Sigmoid colon (tissue), 7 donors: ENCODE results near the gene SGPP2. TPM values are rescaled to one million over a fixed set of nuclear protein-coding genes. Genes with fewer than 3 reads are reported as not detected.

Experiments used
- DNase-seq: peaks from one replicate; pipeline ENCODE4 v3.0.0-alpha.2; 2019
- H3K27ac ChIP-seq, 4 donors: fragments of 200-600 bp; sonication (generic); one replicate each; pipeline ENCODE4 v1.5.1; 2016 to 2019; ENCODE audit warnings: mild to moderate bottlenecking in 1 of 4
- H3K27me3 ChIP-seq, 3 donors: fragments of 200-600 bp; sonication (generic); one replicate each; pipeline ENCODE4 v1.5.1; 2019; ENCODE audit warnings: mild to moderate bottlenecking in 1 of 3
- H3K36me3 ChIP-seq, 4 donors: fragments of 200-600 bp; sonication (generic); one replicate each; pipeline ENCODE4 v1.5.1; 2016 to 2019
- H3K4me1 ChIP-seq, 4 donors: fragments of 200-600 bp; sonication (generic); one replicate each; pipeline ENCODE4 v1.5.1; 2017 to 2019
- H3K4me3 ChIP-seq, 4 donors: fragments of 200-600 bp; sonication (generic); one replicate each; pipeline ENCODE4 v1.5.1; 2017 to 2019; ENCODE audit warnings: mild to moderate bottlenecking in 2 of 4, moderate library complexity in 1 of 4
- H3K9me3 ChIP-seq, 4 donors: fragments of 200-600 bp in 3 of 4; sonication (generic) in 3 of 4; one replicate each; pipeline versions ENCODE4 v1.5.1 to v1.6.1; 2013 to 2019
- EP300 ChIP-seq, 4 donors: sonication (generic); formaldehyde crosslinking; IDR thresholded peaks; one replicate each; pipeline ENCODE4 v1.6.1; 2017; ENCODE audit warnings: antibody characterized with exemption in 4 of 4
- POLR2A ChIP-seq, 2 donors: fragments of 450-650 bp; IDR thresholded peaks; one replicate each; pipeline ENCODE4 v1.6.1; 2016; ENCODE audit warnings: antibody characterized with exemption in 2 of 2, mild to moderate bottlenecking in 2 of 2, moderate library complexity in 2 of 2
- POLR2AphosphoS5 ChIP-seq, 4 donors: sonication (generic); formaldehyde crosslinking; IDR thresholded peaks; one replicate each; pipeline ENCODE4 v1.6.1; 2017; ENCODE audit warnings: antibody characterized with exemption in 4 of 4
- WGBS, 2 donors: extraction: QIAGEN DNeasy Blood & Tissue Kit; methylation state at CpG; one replicate each; pipeline ENCODE4 v1.1.7; 2013; 5-methylcytosine and 5-hydroxymethylcytosine counted together
- intact Hi-C: fragments of 100-400 bp; cut with DNase I; formaldehyde crosslinking; loops from one replicate; pipeline ENCODE4 v1.15.1; 2023
- polyA plus RNA-seq, 3 donors: library from polyadenylated mRNA; stranded (reverse); fragments of 200-250 nt; gene quantifications; one replicate each; pipeline ENCODE4 v1.2.3, GENCODE V29; 2013
- total RNA-seq, 4 donors: library from RNA; depleted of rRNA; stranded (reverse); fragments of >200 nt; gene quantifications; one replicate each; pipeline ENCODE4 v1.1.0, GENCODE V29; 2016
- TF ChIP-seq, protein P1 (sequence below), 4 experiments: fragments of 450-650 bp in 3 of 4; fragments of 200-600 bp in 1 of 4; IDR thresholded peaks; one replicate each; pipeline ENCODE4 v1.5.1; 2016 to 2019; ENCODE audit warnings: antibody characterized with exemption in 4 of 4, mild to moderate bottlenecking in 3 of 4, moderate library complexity in 2 of 4
- donor health status: healthy with polysubstance abuse.
- donor health status: Bipolar disorder and iron deficiency.
- donor health status: healthy.

SGPP2 gene
- total and polyA plus RNA-seq, 7 donors = 0.49 to 25.1 (median 1.1) TPM

DNA sequence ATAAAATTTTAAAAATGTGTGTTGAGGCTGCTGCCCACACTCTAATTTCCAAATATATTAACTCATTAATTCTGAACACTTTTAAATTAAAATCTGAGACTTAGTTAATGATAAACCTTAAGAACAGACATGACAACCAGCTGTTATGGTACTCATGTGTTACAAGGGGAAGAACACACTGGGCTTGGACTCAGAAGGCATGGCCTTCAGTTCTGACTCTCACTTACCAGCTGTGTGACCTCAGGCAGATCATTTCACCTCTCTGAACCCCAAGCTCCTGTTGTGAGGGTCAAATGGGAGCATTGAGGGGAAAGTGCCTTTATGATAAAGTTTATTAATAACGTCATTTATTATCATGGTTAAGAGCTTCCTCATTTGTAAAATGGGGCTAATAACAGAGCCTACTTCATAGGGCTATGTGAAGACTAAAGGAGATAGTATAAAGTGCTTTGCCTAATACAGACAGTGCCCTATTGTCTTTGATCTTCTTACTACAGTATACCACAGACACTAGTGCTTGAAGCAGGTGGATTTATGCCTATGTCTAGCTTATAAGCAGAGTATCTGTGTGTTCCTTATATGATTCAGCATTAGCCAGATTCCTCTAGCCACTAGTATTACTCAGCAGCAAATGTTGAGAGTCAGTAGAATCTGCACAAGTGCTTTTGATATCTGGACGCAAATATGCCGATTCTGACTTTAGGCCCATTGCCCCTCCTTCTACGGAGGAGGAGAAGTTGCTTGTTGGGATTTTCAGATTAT, 99.6 kb downstream of the SGPP2 start:
- WGBS, 2 donors = 93% methylated on average over 4 of the region's 4 CpGs
- Histone ChIP-seq H3K27ac (no peak overlapping the region), H3K36me3 (no peaks in the 10 kb centered on the region), H3K4me3 (no peak overlapping the region), H3K9me3 (no peaks in the 10 kb centered on the region), H3K27me3 (no peaks in the 10 kb centered on the region), H3K4me1 (peaks cover 0 to 2% (median under 1%) of the 10 kb centered on the region in 4 donors)
- no peak for DNase-seq
- TF ChIP-seq, protein P1, sequence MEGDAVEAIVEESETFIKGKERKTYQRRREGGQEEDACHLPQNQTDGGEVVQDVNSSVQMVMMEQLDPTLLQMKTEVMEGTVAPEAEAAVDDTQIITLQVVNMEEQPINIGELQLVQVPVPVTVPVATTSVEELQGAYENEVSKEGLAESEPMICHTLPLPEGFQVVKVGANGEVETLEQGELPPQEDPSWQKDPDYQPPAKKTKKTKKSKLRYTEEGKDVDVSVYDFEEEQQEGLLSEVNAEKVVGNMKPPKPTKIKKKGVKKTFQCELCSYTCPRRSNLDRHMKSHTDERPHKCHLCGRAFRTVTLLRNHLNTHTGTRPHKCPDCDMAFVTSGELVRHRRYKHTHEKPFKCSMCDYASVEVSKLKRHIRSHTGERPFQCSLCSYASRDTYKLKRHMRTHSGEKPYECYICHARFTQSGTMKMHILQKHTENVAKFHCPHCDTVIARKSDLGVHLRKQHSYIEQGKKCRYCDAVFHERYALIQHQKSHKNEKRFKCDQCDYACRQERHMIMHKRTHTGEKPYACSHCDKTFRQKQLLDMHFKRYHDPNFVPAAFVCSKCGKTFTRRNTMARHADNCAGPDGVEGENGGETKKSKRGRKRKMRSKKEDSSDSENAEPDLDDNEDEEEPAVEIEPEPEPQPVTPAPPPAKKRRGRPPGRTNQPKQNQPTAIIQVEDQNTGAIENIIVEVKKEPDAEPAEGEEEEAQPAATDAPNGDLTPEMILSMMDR (IDR thresholded peaks at IDR 0.05) = no peak
- TF ChIP-seq POLR2AphosphoS5 (IDR thresholded peaks at IDR 0.05) (no peak), POLR2A (IDR thresholded peaks at IDR 0.05) (no peak), EP300 (IDR thresholded peaks at IDR 0.05) (no peak)
- intact Hi-C loops = no loop called here

DNA sequence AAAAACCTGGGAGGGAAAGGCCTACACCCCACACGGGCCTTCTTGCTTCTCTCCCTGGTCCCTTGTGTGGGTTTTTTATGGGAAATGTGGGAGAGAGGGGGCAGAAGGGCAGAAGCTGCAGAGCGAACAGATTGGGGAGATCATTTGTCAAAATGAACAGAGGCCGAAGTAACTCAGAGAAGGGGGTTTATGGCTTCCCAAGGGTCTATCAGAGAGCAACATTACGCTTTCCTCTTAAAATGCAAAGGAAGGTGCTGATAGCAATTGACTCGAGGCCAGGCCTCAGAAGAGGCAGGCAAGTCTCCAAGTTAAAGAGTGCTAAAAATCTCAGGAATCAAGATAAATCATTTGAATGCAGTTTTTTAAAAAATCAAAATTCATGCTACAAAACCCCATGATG, 101.5 kb downstream of the SGPP2 start:
- Histone ChIP-seq H3K9me3 (no peaks in the 10 kb centered on the region), H3K36me3 (no peaks in the 10 kb centered on the region), H3K4me1 (no peaks in the 10 kb centered on the region), H3K27me3 (no peaks in the 10 kb centered on the region), H3K4me3 (no peak overlapping the region), H3K27ac (no peak overlapping the region)
- WGBS, 2 donors = 84 to 91% methylated on average over 5 of the region's 5 CpGs
- TF ChIP-seq EP300 (IDR thresholded peaks at IDR 0.05) = no peak
- TF ChIP-seq, protein P1 (IDR thresholded peaks at IDR 0.05) = no peak
- no peak for TF ChIP-seq POLR2A (IDR thresholded peaks at IDR 0.05)
- no peak for TF ChIP-seq POLR2AphosphoS5 (IDR thresholded peaks at IDR 0.05)
- no peak for DNase-seq
- intact Hi-C loops = no loop called here

DNA sequence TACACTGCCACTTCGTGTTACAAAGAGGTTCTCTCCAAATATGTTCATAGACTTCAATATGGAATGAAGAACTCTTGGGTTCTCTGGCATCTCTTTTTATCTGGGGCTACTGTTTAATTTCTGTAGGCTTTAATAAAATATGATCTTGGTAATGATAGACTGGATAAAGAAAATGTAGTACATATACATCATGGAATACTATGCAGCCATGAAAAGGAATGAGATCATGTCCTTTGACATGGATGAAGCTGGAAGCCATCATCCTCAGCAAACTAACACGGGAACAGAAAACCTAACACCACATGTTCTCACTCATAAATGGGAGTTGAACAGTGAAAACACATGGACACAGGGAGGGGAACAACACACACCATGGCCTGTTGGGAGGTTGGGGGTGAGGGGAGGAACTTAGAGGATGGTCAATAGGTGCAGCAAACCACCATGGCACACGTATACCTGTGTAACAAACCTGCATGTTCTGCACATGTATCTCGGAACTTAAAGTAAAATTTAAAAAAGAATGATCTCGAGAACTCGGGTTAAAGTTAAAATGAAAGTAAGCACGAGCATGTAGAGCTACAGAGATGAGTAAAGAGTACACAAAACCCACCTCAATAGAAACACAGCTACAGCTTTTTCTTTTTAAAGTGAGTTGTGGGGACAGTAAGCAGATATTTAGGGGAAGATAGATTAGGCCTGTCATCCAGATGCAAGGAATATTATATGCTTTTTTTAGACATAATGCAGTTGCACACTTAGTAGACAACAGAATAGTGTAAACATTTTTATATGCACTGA, 102.3 kb downstream of the SGPP2 start:
- intact Hi-C loops = no loop called here
- Histone ChIP-seq H3K4me3 (no peak overlapping the region), H3K9me3 (no peaks in the 10 kb centered on the region), H3K27me3 (no peaks in the 10 kb centered on the region), H3K36me3 (no peaks in the 10 kb centered on the region), H3K4me1 (no peaks in the 10 kb centered on the region), H3K27ac (no peak overlapping the region)
- no peak for TF ChIP-seq EP300 (IDR thresholded peaks at IDR 0.05)
- no peak for TF ChIP-seq POLR2A (IDR thresholded peaks at IDR 0.05)
- TF ChIP-seq, protein P1 (IDR thresholded peaks at IDR 0.05) = no peak
- TF ChIP-seq POLR2AphosphoS5 (IDR thresholded peaks at IDR 0.05) = no peak
- WGBS, 2 donors = 86 to 91% methylated on average over 7 of the region's 7 CpGs
- no peak for DNase-seq

DNA sequence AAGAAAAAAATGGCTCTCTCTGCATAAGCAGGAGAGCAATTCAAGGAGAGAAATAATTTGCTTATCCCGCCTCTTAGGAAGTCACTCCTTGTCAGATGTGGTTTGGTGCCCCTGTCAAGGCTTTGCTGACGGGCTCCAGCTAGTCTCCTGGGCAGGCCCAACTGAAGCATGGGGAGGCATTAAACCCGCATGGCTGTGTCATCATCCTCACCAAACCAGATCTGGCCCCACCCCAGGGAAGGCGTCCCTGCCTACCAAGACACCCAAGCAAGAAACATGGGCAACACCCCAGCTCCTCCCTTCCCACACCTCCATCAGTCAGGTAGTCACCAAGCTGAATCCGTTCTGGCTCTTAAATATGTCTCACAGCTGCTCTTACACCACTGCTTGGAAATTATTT, 108.0 kb downstream of the SGPP2 start:
- Histone ChIP-seq H3K4me3 (no peak overlapping the region), H3K9me3 (no peaks in the 10 kb centered on the region), H3K27ac (no peak overlapping the region), H3K4me1 (no peaks in the 10 kb centered on the region), H3K27me3 (no peaks in the 10 kb centered on the region), H3K36me3 (no peaks in the 10 kb centered on the region)
- TF ChIP-seq POLR2AphosphoS5 (IDR thresholded peaks at IDR 0.05) (no peak), POLR2A (IDR thresholded peaks at IDR 0.05) (no peak), EP300 (IDR thresholded peaks at IDR 0.05) (no peak)
- TF ChIP-seq, protein P1 (IDR thresholded peaks at IDR 0.05) = no peak
- intact Hi-C loops = no loop called here
- WGBS, 2 donors = 84 to 90% methylated on average over 5 of the region's 5 CpGs
- no peak for DNase-seq
